Measurements from ENCODE around the gene HSDL2.

The HSDL2 gene

DNA sequence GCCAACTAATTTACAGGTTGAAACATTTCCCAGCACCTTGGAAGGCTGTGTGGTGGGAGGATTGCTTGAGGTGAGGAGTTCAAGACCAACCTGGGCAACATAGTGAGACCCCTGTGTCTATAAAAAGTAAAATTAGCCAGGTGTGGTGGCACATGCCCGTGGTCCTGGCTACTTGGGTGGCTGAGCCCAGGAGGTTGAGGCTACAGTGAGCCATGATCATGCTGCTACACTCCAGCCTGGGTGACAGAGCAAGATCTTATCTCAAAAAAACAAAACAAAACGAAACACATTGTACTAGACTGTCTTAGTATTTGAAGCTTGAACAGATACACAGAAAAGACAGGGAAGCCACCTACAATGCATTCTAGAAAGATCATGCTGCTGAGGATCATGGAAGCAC, 2.8 kb upstream of the HSDL2 start:
- Histone ChIP-seq H3K27me3 (no peaks in the 10 kb centered on the region), H3K4me1 (ENCODE audit: control insufficient read depth in 1 of 2, insufficient read depth in 1 of 2, low read depth in 1 of 2, low read length in 1 of 2) (peaks cover 42 to 43% of the 10 kb centered on the region in 2 experiments), H3K4me3 (ENCODE audit: low read depth in 1 of 2, low read length in 1 of 2) (no peak overlapping the region), H3K36me3 (no peaks in the 10 kb centered on the region), H3K27ac (peak overlapping the region; percentile 94), H3K9me3 (no peaks in the 10 kb centered on the region)
- TF ChIP-seq CTCF (IDR thresholded peaks at IDR 0.05), result no peak

- no peak for TF ChIP-seq CTCF (IDR thresholded peaks at IDR 0.05)
- peak overlapping the region; percentile 94 for H3K27ac ChIP-seq
These were observed 2.1 kb upstream of the HSDL2 start for GRCh38 chr9:112377684-112378327.

DNA sequence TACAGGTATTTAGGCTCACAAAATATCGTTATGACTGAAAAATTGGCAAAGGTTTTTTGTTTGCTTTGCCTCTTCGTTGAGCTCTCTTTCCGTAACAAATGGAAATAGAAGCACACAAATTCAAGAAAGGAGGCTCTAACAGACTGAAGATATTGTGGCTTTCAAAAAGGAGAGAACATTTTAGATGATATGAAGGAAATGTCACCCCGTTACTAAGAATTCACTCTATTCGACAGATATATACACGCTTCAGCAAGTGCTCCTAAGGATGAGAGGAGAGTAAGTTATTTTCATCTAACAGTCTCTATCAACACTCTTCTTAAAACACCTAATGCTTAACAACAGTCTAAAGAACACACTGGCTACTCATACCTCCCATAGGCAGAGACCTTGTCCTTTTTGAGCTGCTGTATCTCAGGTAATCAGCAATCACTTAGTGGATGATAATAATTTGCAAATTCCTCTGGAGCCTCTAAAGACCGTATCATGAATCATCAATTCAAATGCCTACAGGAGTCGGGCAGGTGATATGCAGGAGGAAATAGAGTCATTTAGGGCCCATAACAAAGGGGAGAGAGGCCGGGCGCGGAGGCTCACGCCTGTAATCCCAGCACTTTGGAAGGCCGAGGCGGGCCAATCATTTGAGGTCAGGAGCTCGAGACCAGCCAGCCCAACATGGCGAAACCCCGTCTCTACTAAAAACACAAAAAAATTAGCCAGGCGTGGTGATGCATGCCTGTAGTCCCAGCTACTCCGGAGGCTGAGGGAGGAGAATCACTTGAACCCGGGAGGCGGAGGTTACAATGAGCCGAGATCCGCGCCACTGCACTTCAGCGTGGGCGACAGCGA, 1.4 kb upstream of the HSDL2 start:
- Histone ChIP-seq H3K27ac (peak overlapping the region; percentile 94), H3K27me3 (no peaks in the 10 kb centered on the region), H3K36me3 (no peaks in the 10 kb centered on the region), H3K4me1 (ENCODE audit: control insufficient read depth in 1 of 2, insufficient read depth in 1 of 2, low read depth in 1 of 2, low read length in 1 of 2) (peaks cover 47 to 50% of the 10 kb centered on the region in 2 experiments), H3K4me3 (ENCODE audit: low read depth in 1 of 2, low read length in 1 of 2) (peak overlapping the region; percentile 83 to 91), H3K9me3 (no peaks in the 10 kb centered on the region)
- TF ChIP-seq CTCF (IDR thresholded peaks at IDR 0.05), result no peak

More at GRCh38 chr9:112377684-112378327, 2.1 kb upstream of the HSDL2 start:
- Histone ChIP-seq H3K4me3 (ENCODE audit: low read depth in 1 of 2, low read length in 1 of 2) (peak overlapping the region; percentile 83 to 91), H3K4me1 (ENCODE audit: control insufficient read depth in 1 of 2, insufficient read depth in 1 of 2, low read depth in 1 of 2, low read length in 1 of 2) (peaks cover 46 to 48% of the 10 kb centered on the region in 2 experiments), H3K36me3 (no peaks in the 10 kb centered on the region), H3K9me3 (no peaks in the 10 kb centered on the region), H3K27me3 (no peaks in the 10 kb centered on the region)

DNA sequence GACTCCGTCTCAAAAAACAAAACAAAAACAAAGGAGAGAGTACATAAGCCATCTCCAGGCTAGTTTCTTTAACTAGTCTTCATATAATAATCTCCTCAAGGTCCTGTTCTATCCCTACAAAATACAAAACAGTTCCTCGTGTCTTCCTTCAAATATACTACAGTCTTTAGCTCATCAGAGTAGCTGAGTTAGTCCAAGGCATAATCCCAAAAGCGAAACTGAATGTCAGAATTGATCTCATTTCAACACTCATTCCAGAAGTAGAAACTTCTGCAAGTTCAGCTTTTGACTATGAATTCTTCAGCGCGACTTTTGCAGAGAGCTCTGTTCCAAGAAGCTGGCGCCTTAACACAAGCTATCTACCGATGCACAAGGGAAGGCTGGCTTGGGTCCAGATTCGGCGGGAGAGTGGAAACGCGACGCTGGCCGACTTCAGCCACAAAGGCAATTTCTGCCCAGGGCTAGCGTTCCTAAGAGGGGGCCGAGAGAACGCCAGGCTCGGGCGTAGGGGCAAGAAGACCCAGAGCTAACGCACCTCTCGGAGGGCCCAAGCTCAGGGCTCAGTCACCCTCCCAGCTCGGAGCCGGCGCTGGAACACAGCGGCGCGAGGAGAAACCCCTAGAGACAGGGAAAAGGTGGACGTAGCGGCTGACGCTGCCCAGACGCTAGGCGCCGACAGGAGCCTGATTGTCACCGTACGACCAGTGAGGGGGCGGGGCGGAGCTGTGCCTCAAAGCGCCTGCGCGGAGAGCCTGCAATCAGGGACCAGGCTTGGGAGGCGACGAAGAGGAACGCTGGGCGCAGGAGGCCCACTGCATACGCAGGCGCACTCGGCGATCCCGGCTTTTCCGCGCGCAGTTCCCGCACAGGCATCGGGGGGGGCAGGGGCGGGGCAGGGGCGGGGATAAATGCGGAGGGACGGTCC, 469 bp upstream of the HSDL2 start:
- peak overlapping the region; percentile 94 for H3K27ac ChIP-seq
- peak; percentile 55 for TF ChIP-seq CTCF (IDR thresholded peaks at IDR 0.05)
- no peaks in the 10 kb centered on the region for H3K9me3 ChIP-seq
- peak overlapping the region; percentile 83 to 91 for H3K4me3 ChIP-seq (ENCODE audit: low read depth in 1 of 2, low read length in 1 of 2)
- H3K27me3 ChIP-seq, result no peaks in the 10 kb centered on the region
- H3K36me3 ChIP-seq, result no peaks in the 10 kb centered on the region
- peaks cover 56 to 59% of the 10 kb centered on the region in 2 experiments for H3K4me1 ChIP-seq (ENCODE audit: control insufficient read depth in 1 of 2, insufficient read depth in 1 of 2, low read depth in 1 of 2, low read length in 1 of 2)

GRCh38 chr9:112380825-112381221, 915 bp downstream of the HSDL2 start:
- Histone ChIP-seq H3K4me3 (ENCODE audit: low read depth in 1 of 2, low read length in 1 of 2) (peak overlapping the region; percentile 83 to 91), H3K4me1 (ENCODE audit: control insufficient read depth in 1 of 2, insufficient read depth in 1 of 2, low read depth in 1 of 2, low read length in 1 of 2) (peaks cover 70 to 72% of the 10 kb centered on the region in 2 experiments), H3K36me3 (no peaks in the 10 kb centered on the region), H3K9me3 (no peaks in the 10 kb centered on the region), H3K27ac (peak overlapping the region; percentile 94), H3K27me3 (no peaks in the 10 kb centered on the region)
- TF ChIP-seq CTCF (IDR thresholded peaks at IDR 0.05), result no peak

Measured in neutrophil (primary cell).